ENCODE results near the gene PLA2G6. TPM values are rescaled to one million over a fixed set of nuclear protein-coding genes. Genes with fewer than 3 reads are reported as not detected.
"Not testable (repeated sequence)": the region's sequence is repeated elsewhere in the genome, so short reads cannot be mapped to it uniquely, and the experiment has no call there.

The PLA2G6 gene
- total RNA-seq, 1 donor from 2014 or later: 15.8 TPM

GRCh38 chr22:38191731-38192474 lies 10.3 kb upstream of the PLA2G6 start:
- no peak for DNase-seq

DNA sequence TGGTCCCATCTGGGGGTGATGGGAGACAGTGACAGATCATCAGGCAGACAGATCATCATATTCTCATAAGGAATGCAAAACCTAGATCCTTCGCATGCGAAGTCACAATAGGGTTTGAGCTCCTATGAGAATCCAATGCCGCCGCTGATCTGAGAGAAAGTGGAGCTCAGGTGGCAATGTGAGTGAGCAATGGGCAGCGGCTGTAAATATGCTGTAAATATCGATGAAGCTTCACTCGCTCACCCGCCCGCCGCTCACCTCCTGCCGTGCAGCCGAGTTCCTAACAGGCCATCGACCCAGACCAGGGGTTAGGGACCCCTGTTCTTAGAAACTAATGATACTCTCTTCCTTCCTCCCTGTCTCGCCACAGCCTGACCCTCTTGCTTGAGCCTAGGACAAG lies 9.4 kb upstream of the PLA2G6 start:
- DNase-seq: no peak

DNA sequence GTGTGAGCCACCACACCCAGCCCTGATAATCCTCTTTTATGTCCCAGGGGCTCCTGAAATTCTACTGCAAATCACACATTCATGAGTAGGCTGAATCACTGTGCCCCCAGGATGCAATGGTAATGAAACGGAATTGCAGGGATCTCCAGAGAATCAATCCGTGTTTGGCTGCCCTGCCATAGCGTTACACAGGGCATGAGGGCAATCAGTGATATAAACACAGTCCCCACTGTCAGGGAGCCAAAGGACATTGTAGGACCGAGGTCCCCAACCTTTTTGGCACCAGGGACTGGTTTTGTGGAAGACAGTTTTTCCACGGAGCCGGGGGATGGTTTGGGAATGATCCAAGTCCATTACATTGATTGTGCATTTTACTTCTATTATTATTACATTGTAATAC lies 9.0 kb upstream of the PLA2G6 start:
- no peak for DNase-seq

- DNase-seq: no peak
Observed at GRCh38 chr22:38189104-38189503, 7.5 kb upstream of the PLA2G6 start.

GRCh38 chr22:38187413-38188212 lies 6.0 kb upstream of the PLA2G6 start:
- DNase-seq: no peak

- DNase-seq: no peak
Observed at GRCh38 chr22:38186429-38186828, 4.8 kb upstream of the PLA2G6 start.

- no peak for DNase-seq
Observed at GRCh38 chr22:38184788-38185187, 3.2 kb upstream of the PLA2G6 start.

GRCh38 chr22:38180841-38181452 lies 683 bp downstream of the PLA2G6 start:
- DNase-seq: peak; percentile 45

- not testable (repeated sequence) for DNase-seq
Observed at GRCh38 chr22:38178605-38178937, 3.1 kb downstream of the PLA2G6 start.

DNA sequence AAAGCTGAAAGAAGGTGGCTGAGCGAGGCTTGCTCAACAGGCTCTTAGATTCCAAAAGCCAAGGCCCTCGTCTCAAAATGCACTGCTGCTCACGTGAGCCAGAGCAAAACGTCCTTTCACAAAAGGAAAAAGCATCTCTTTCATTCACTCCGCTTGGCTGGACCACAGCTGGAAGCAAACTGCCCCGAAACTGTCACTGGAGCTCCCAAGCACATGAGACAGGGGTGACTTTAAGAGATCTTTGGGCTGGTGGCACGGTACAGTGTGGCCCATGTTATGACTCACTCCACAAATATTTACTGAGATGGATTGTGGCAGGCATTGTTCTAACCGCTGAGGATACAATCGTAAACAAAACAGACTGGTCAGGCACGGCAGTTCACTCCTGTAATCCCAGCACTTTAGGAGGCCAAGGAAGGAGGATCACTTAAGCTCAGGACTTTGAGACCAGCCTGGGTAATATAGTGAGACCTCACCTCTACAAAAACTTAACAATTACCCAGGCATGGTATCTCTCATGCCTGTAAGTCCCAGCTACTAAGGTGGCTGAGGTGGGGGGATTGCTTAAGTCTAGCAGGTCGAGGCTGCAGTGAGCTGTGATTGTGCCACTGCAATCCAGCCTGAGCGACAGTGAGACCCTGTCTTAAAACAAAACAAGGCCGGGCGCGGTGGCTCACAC lies 3.6 kb downstream of the PLA2G6 start:
- DNase-seq: peak; percentile 34

DNA sequence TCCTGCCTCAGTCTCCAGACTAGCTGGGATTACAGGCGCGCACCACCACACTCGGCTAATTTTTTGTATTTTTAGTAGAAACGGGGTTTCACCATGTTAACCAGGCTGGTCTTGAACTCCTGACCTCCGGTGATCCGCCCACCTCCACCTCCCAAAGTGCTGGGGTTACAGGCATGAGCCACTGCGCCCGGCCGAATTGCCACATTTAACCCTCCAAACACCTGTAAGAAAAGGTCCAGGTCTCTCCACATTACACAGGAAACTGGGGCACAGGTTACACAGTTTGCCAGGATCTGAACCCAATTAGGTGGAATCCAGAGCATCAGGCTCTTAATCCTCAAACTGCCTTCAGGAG lies 4.1 kb downstream of the PLA2G6 start:
- DNase-seq: not testable (repeated sequence)

- DNase-seq: no peak
Observed at GRCh38 chr22:38177044-38177443, 4.6 kb downstream of the PLA2G6 start.

- no peak for DNase-seq
Observed at GRCh38 chr22:38176170-38176741, 5.4 kb downstream of the PLA2G6 start.

DNA sequence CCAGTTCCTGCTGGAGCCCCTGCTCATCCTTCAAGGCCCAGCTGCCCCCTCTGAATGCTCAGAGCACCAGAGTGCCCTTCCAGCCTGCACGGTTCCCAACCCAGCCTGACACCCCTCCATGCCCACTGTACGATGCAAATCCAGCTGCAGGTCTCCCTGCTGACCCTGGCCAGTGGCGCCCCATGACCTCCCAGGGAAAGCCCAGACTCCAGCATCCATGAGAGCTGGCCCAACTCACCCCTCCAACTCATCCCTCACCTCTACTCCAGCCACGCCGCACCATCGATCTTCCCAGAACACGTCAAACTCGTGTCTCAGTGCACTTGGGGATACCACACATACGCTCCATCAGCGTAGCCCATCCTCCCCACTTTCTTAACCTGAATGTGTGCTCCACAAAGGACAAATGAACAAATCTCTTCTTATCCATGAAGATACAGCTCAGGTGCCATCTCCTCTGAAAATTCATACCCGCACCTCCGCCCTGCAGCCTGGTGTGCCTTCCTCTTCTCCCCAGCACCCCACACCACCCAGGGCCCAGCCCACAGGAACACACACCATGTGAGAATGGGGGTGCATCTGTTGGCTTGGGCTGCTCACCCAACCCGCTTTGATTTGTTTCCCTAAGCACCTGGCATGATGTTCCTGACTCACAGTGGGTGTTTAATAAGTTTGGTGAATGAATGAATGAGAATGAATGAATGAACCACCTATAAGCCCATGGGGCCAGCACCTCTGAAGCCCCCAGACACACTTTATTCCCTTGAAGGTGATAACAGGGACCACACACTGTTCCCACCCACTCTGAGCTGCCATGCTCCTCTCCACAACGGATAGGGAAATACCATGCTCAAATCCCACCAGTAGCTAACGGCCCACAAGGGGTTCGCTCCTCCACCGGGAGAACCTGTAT lies 6.2 kb downstream of the PLA2G6 start:
- no peak for DNase-seq

GRCh38 chr22:38174626-38175025 lies 7.0 kb downstream of the PLA2G6 start:
- DNase-seq: no peak

GRCh38 chr22:38173641-38173906 lies 8.1 kb downstream of the PLA2G6 start:
- DNase-seq: no peak

DNA sequence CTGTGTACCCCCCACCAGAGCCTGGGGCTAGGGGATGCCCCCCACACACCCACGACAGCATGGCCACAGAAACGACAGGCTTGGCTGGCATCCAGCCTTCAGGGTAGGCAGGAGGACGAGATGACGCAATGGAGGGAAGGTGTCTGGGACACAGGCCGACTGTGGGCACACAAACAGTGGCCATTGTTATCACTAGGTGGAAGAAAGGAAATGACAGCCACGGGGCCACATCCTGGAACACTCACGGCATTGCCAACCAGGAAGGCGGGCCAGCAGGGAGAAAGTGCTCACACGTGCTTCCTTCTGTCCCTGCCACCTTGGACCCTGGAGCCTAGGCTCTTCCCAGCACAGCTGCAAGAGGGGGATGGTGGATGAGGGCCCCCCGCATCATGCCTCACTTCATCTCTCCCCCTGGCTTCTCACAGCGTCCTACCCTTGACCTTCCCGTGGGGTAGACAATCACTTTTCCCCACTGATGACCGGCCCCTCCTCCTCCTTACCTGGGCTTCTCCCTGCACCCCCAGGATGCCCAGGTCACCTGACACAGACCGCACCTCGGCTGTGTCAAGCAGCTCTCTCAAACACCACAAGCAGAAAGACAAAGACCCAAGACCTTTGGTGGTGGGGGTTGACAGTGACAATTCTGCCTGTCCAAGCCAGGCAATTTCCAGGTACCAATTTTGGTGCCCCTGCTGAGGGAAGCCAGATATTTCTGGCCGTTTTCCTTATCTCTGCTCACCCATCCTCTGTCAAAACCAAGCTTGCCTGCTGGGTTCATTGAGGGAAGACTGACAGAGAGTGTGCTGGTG lies 8.6 kb downstream of the PLA2G6 start:
- DNase-seq: peak; percentile 46

GRCh38 chr22:38171927-38172831 lies 9.5 kb downstream of the PLA2G6 start:
- no peak for DNase-seq

DNA sequence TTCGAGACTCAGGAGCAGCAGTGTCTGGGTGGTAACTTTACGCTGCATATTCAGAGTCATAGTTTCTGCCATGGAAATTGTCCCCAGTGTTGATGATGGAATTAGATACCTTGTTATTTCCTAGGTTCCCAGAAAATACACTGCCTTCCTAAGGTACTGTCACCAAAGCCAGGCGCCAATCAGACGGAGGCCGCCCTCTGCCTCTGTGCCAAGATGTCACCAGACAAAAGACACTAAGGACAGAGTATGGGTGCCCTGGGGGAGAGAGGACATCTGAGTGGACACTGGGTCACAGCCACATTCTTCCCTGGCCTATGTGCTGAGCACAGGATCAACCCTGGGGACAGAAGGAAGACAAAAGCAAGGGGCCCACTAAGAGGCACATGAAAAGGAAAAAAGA lies 11.2 kb downstream of the PLA2G6 start:
- DNase-seq: no peak

DNA sequence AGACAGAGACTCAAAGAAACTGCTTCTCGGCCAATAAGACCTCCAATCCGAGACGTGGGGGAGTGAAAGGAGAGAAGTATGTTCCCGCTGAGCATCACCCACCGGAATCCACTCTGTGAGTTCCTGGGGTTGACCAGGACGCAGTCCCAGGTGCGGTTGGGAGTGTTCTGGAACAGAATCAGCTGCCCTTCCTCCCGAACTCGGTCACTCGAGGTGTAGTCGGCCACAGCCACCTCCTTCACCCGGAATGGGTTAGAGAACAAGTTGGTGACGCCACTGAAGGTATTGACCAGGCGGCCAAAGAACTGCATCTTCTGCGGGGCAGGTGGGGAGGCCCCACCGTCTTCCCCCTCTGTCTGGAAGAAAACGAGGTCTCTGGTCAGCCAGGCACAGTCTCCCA lies 12.5 kb downstream of the PLA2G6 start:
- no peak for DNase-seq
